Transverse colon (tissue), 4 donors: ENCODE data around the gene SAT2.

ENCODE experiments used
- EP300 ChIP-seq: sonication (generic); formaldehyde crosslinking; IDR thresholded peaks from one replicate; pipeline ENCODE4 v1.6.1; 2017; ENCODE audit warnings: antibody characterized with exemption, low read depth
- POLR2A ChIP-seq: fragments of 450-650 bp; IDR thresholded peaks from one replicate; pipeline ENCODE4 v1.6.1; 2016; ENCODE audit warnings: antibody characterized with exemption, mild to moderate bottlenecking, moderate library complexity
- POLR2AphosphoS5 ChIP-seq, 3 donors: sonication (generic); formaldehyde crosslinking; IDR thresholded peaks; one replicate each; pipeline ENCODE4 v1.6.1; 2016; ENCODE audit warnings: antibody characterized with exemption in 3 of 3
- TF ChIP-seq, protein P1 (sequence below), 5 experiments: fragments of 200-600 bp in 3 of 5; fragments of 450-650 bp in 2 of 5; sonication (generic) in 3 of 5; IDR thresholded peaks; 1 replicate in 2 of 5; 2 replicates in 3 of 5; pipeline ENCODE4 v1.5.1; 2016 to 2017; ENCODE audit warnings: antibody characterized with exemption in 5 of 5, inconsistent platforms in 3 of 5, mild to moderate bottlenecking in 2 of 5, moderate library complexity in 1 of 5

- TF ChIP-seq, protein P1, sequence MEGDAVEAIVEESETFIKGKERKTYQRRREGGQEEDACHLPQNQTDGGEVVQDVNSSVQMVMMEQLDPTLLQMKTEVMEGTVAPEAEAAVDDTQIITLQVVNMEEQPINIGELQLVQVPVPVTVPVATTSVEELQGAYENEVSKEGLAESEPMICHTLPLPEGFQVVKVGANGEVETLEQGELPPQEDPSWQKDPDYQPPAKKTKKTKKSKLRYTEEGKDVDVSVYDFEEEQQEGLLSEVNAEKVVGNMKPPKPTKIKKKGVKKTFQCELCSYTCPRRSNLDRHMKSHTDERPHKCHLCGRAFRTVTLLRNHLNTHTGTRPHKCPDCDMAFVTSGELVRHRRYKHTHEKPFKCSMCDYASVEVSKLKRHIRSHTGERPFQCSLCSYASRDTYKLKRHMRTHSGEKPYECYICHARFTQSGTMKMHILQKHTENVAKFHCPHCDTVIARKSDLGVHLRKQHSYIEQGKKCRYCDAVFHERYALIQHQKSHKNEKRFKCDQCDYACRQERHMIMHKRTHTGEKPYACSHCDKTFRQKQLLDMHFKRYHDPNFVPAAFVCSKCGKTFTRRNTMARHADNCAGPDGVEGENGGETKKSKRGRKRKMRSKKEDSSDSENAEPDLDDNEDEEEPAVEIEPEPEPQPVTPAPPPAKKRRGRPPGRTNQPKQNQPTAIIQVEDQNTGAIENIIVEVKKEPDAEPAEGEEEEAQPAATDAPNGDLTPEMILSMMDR (IDR thresholded peaks at IDR 0.05) = no peak
- TF ChIP-seq EP300 (no peak), POLR2A (no peak), POLR2AphosphoS5 (IDR thresholded peaks at IDR 0.05) (no peak)
Observed at GRCh38 chr17:7667656-7668406, 40.2 kb upstream of the SAT2 start.
